K562 (cell line): ENCODE measurements around the gene TRAPPC13. TPM values are rescaled to one million over a fixed set of nuclear protein-coding genes. Genes with fewer than 3 reads are reported as not detected.

Source experiments
- ATAC-seq: fragments of 200-7000 bp; cut with Tn5 transposase; 3 replicates; pipeline ENCODE4 v1.9.1; 2020; ENCODE audit warnings: moderate library complexity
- BruUV-seq: library from RNA; stranded (reverse); fragments of 400-500 nt; replicated peaks from 2 replicates; lab custom pipeline; 2021; lab: Mats Ljungman, UMichigan
- CTCF ChIA-PET: fragments of 300-600 bp; formaldehyde crosslinking; extraction: SDS; loops from one replicate; lab custom pipeline; 2021; ENCODE audit warnings: low intra/inter-chr PET ratio; lab: Yijun Ruan, JAX
- POLR2A ChIA-PET: fragments of 300-600, 350-650 bp; sonication (Branson Sonifier 250); formaldehyde crosslinking; extraction: SDS; loops from one replicate; lab custom pipeline; 2021; ENCODE audit warnings: antibody characterized with exemption, inconsistent platforms; lab: Yijun Ruan, JAX
- DNase-seq, 4 experiments: peaks; one replicate each; pipeline versions ENCODE4 v3.0.0 to v3.0.0-alpha.2; 2011 to 2018; ENCODE audit warnings: low spot score in 3 of 4, mixed read lengths in 3 of 4; ENCODE audit errors: extremely low read depth in 1 of 4
- FAIRE-seq: peaks from 2 replicates; lab custom pipeline; 2011; peaks lifted over from hg19 to GRCh38; lab: Jason Lieb, UNC
- H2AFZ ChIP-seq: 2 replicates; pipeline ENCODE4 v1.6.0; 2011; ENCODE audit warnings: low read depth, low read length, control low read depth, inconsistent platforms
- H3K27ac ChIP-seq: fragments of 200-600 bp; 3 replicates; pipeline ENCODE4 v1.8.0; 2011; ENCODE audit warnings: low read depth, mild to moderate bottlenecking, control low read depth, inconsistent platforms, low read length, moderate library complexity, mixed read lengths; ENCODE audit errors: extremely low read depth
- H3K27me3 ChIP-seq, 2 experiments: fragments of 300-600 bp in 1 of 2; 2 replicates in 1 of 2; 3 replicates in 1 of 2; pipeline versions ENCODE4 v1.6.0 to v1.8.0; 2011; ENCODE audit warnings: inconsistent platforms in 2 of 2, low read length in 2 of 2, mild to moderate bottlenecking in 1 of 2, mixed read lengths in 1 of 2, moderate library complexity in 1 of 2; ENCODE audit not compliant: control insufficient read depth in 2 of 2, insufficient read depth in 2 of 2
- H3K36me3 ChIP-seq: fragments of 300-600 bp; 3 replicates; pipeline ENCODE4 v1.8.0; 2011; ENCODE audit warnings: mild to moderate bottlenecking, low read length, inconsistent platforms; ENCODE audit not compliant: control insufficient read depth, insufficient read depth
- H3K4me1 ChIP-seq, 2 experiments: fragments of 200-600 bp in 1 of 2; replicated peaks in 1 of 2; 2 replicates in 1 of 2; 3 replicates in 1 of 2; pipeline versions ENCODE4 v1.5.1 to v1.8.0; 2011; ENCODE audit warnings: inconsistent platforms in 2 of 2, low read length in 2 of 2, mild to moderate bottlenecking in 1 of 2, mixed read lengths in 1 of 2, moderate library complexity in 1 of 2; ENCODE audit not compliant: control insufficient read depth in 2 of 2, insufficient read depth in 2 of 2
- H3K4me2 ChIP-seq: 2 replicates; pipeline ENCODE4 v1.6.1; 2011; ENCODE audit warnings: low read length, control low read depth, inconsistent platforms, mixed read lengths; ENCODE audit not compliant: insufficient read depth
- H3K4me3 ChIP-seq: fragments of 200-600 bp; sonication (generic), shearing (Covaris generic); 2 replicates; pipeline ENCODE4 v1.5.1; 2016; ENCODE audit warnings: control low read depth, inconsistent platforms
- H3K79me2 ChIP-seq: fragments of 200-600 bp; 3 replicates; pipeline ENCODE4 v1.8.0; 2011; ENCODE audit warnings: low read length, inconsistent platforms; ENCODE audit not compliant: control insufficient read depth, insufficient read depth
- H3K9ac ChIP-seq, 2 experiments: 2 replicates each; pipeline versions ENCODE4 v1.6.0 to v1.6.1; 2011; ENCODE audit warnings: low read depth in 2 of 2, low read length in 2 of 2, control low read depth in 1 of 2, inconsistent platforms in 1 of 2, mild to moderate bottlenecking in 1 of 2, mixed read lengths in 1 of 2; ENCODE audit not compliant: insufficient read depth in 1 of 2
- H3K9me1 ChIP-seq: one replicate; pipeline ENCODE4 v1.6.0; 2011; ENCODE audit warnings: inconsistent platforms, mild to moderate bottlenecking, low read length, moderate library complexity; ENCODE audit not compliant: control insufficient read depth, insufficient read depth
- H3K9me3 ChIP-seq: replicated peaks from 2 replicates; pipeline ENCODE4 v1.5.1; 2011; ENCODE audit warnings: low read depth, low read length, inconsistent platforms; ENCODE audit not compliant: control insufficient read depth, insufficient read depth
- H4K20me1 ChIP-seq: replicated peaks from 2 replicates; pipeline ENCODE4 v1.6.1; 2011; ENCODE audit warnings: low read length, inconsistent platforms, mixed read lengths; ENCODE audit not compliant: control insufficient read depth, insufficient read depth
- CCNT2 ChIP-seq: IDR thresholded peaks from 2 replicates; pipeline ENCODE4 v1.6.1; 2011; ENCODE audit warnings: borderline replicate concordance, low read depth, mild to moderate bottlenecking, moderate library complexity, mixed read lengths, low read length; ENCODE audit not compliant: insufficient read length; ENCODE audit errors: extremely low read depth
- KHSRP ChIP-seq: fragments of 450-650 bp; IDR thresholded peaks from 2 replicates; pipeline ENCODE4 v1.6.1; 2017
- MEF2A ChIP-seq: IDR thresholded peaks from 2 replicates; pipeline ENCODE4 v1.6.1; 2011; ENCODE audit warnings: low read depth, mild to moderate bottlenecking, low read length, moderate library complexity; ENCODE audit not compliant: control insufficient read depth
- MEF2D ChIP-seq: conservative IDR thresholded peaks from 2 replicates; pipeline ENCODE4 v1.6.1; 2016; ENCODE audit warnings: low read depth, missing genetic modification characterization, missing compliant biosample characterization
- POLR2AphosphoS2 ChIP-seq: IDR thresholded peaks from 2 replicates; pipeline ENCODE4 v1.6.1; 2012; ENCODE audit warnings: low read length, improper control_type of control experiment
- SMARCB1 ChIP-seq: IDR thresholded peaks from 2 replicates; pipeline ENCODE4 v1.6.1; 2011; ENCODE audit warnings: improper control_type of control experiment, low read depth; ENCODE audit not compliant: insufficient read length
- TEAD1 ChIP-seq, 2 experiments: fragments of 450-650 bp in 1 of 2; sonication (generic) in 1 of 2; formaldehyde crosslinking; IDR thresholded peaks; 2 replicates each; pipeline versions ENCODE4 v1.4.0 to v1.8.0; 2020 to 2022; ENCODE audit warnings: mild to moderate bottlenecking in 2 of 2, missing genetic modification reagents in 1 of 2
- TSHZ1 ChIP-seq: fragments of 250-450 bp; sonication (Bioruptor Pico); IDR thresholded peaks from 2 replicates; pipeline ENCODE4 v1.4.0; 2020; ENCODE audit warnings: mild to moderate bottlenecking, moderate library complexity
- ZBTB17 ChIP-seq: fragments of 450-650 bp; formaldehyde crosslinking; IDR thresholded peaks from 2 replicates; pipeline ENCODE4 v1.4.0; 2020; ENCODE audit warnings: mild to moderate bottlenecking
- ZNF184 ChIP-seq: sonication (generic); formaldehyde crosslinking; IDR thresholded peaks from 2 replicates; pipeline ENCODE4 v1.5.0; 2020; ENCODE audit warnings: missing genetic modification reagents
- ZNF449 ChIP-seq: fragments of 250-450 bp; sonication (Bioruptor Pico); IDR thresholded peaks from 2 replicates; pipeline ENCODE4 v1.8.0; 2022; ENCODE audit warnings: moderate library complexity, mild to moderate bottlenecking, inconsistent platforms
- ZNF586 ChIP-seq: fragments of 450-650 bp; formaldehyde crosslinking; conservative IDR thresholded peaks from 2 replicates; pipeline ENCODE4 v1.4.0; 2020; ENCODE audit warnings: mild to moderate bottlenecking, moderate library complexity
- ZNF785 ChIP-seq: fragments of 250-450 bp; sonication (Bioruptor Pico); IDR thresholded peaks from 2 replicates; pipeline ENCODE4 v1.4.0; 2020; ENCODE audit warnings: mild to moderate bottlenecking
- WGBS: fragments of 100-300 bp; shearing (Covaris generic); methylation state at CpG from one replicate; pipeline ENCODE4 v1.1.6; 2016; ENCODE audit warnings: low coverage, mixed read lengths; ENCODE audit not compliant: insufficient coverage; ENCODE audit errors: missing lambda C conversion rate; 5-methylcytosine and 5-hydroxymethylcytosine counted together
- in situ Hi-C: fragments of 300-500 bp; cut with MboI; formaldehyde crosslinking; loops from 4 replicates; pipeline ENCODE4 v1.15.0; 2018; ENCODE audit warnings: inconsistent platforms, mixed read lengths
- intact Hi-C: fragments of 100-400 bp; cut with micrococcal nuclease; formaldehyde crosslinking; loops from 2 replicates; pipeline ENCODE4 v1.14.2; 2022
- polyA plus RNA-seq, 8 experiments: library from polyadenylated mRNA; depleted of rRNA in 4 of 8; stranded (reverse) in 5 of 8; unstranded in 3 of 8; fragments of >200 nt; fragmentation: Nextera tagmentation in 2 of 8; fragmentation: Illumina TruSeq in 1 of 8; extraction: Ambion mirVana in 2 of 8; extraction: Trizol in 1 of 8; gene quantifications; 2 replicates each; pipeline versions ENCODE4 v1.2.1 to v1.2.3, GENCODE V29; 2011 to 2014; ENCODE audit warnings: inconsistent platforms in 1 of 8, missing spikeins in 1 of 8
- total RNA-seq, 7 experiments: library from RNA; depleted of rRNA in 6 of 7; stranded (reverse); fragments of >200 nt in 6 of 7; fragmentation: Illumina TruSeq in 2 of 7; extraction: Trizol in 2 of 7; gene quantifications; 2 replicates each; pipeline versions ENCODE4 v1.2.1 to v1.2.3, GENCODE V29; 2011 to 2021; ENCODE audit warnings: low replicate concordance in 1 of 7
- TF ChIP-seq, protein P1 (sequence below): fragments of 250-450 bp; sonication (Bioruptor Pico); IDR thresholded peaks from 2 replicates; pipeline ENCODE4 v1.5.0; 2021; ENCODE audit warnings: mild to moderate bottlenecking, moderate library complexity

The TRAPPC13 gene
- total and polyA plus RNA-seq, 9 of the 15 experiments (the other 6 are each of a cell fraction or from before 2014, with no cell fraction given): 16.2 to 43.8 (median 24.0) TPM

DNA sequence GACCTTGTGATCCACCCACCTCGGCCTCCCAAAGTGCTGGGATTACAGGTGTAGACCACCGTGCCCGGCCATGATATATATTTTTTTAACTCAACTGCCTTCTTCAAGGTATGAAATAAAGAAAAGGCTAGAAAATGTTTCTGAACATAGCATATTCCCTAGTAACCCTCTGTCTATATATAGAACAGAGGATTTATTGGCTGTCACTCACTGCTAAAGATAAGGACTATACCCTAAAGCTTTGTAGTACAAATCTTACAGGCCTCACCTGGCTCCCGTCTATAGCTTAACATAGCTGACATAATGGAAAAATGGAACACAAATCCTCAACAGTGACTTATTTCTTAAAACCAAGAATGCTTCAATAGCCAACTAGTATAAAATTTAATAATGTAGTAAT lies 82.8 kb downstream of the TRAPPC13 start (continued):
- no peak for TF ChIP-seq TSHZ1 (CRISPR knock-in tag)
- no peak for TF ChIP-seq POLR2AphosphoS2
- no peak for TF ChIP-seq KHSRP
- TF ChIP-seq ZNF184 (CRISPR knock-in tag): no peak
- peak; percentile 93 for TF ChIP-seq MEF2A
- peak; percentile 84 for TF ChIP-seq MEF2D (tag)

DNA sequence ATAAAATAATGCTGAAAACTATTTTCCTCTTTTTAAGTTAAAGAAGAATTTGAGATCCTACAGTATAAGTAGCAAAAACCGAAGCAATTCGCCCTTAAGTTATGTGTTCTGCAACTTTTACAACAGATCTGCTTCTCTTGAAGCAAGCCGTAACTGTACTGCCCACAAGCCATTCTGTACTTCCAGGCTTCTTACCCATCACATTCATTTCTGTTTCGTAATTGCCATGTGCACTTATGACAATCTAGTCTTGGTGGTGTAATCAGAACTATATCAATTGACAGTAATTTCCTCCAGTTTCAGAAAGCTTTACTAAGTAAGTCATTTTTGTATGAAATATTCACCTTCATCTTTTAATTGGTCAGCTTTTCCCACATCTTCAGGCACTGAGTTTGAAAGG lies 83.3 kb downstream of the TRAPPC13 start:
- Histone ChIP-seq H3K4me1 (peaks cover 0 to 4% of the 10 kb centered on the region in 2 experiments; a peak in 1 of 5 replicates), H3K4me3 (no peak overlapping the region), H3K9me3 (no peaks in the 10 kb centered on the region), H3K27ac (no peak overlapping the region), H3K9ac (no peak overlapping the region), H4K20me1 (no peaks in the 10 kb centered on the region), H3K4me2 (no peak overlapping the region), H2AFZ (no peak overlapping the region), H3K27me3 (no peaks in the 10 kb centered on the region), H3K9me1 (no peaks in the 10 kb centered on the region), H3K36me3 (peaks cover 16% of the 10 kb centered on the region; the same call in 2 of the 3 replicates), H3K79me2 (no peaks in the 10 kb centered on the region)
- 91% methylated on average over 4 of the region's 4 CpGs for WGBS
- no peak for ATAC-seq
- intact Hi-C loops (no loop called here), in situ Hi-C loops (no loop called here)
- no peak for DNase-seq
- ChIA-PET CTCF (no interaction called here), POLR2A (interaction anchor here (0.9 to 2.1 kb wide), 3 partner anchors 13 to 32 kb away, joined by 4 to 14 read pairs (median 5); partner anchors contain the start of genes NLN and SGTB)
- FAIRE-seq: peak; percentile 32
- TF ChIP-seq SMARCB1: no peak
- no peak for TF ChIP-seq ZNF586 (CRISPR knock-in tag)
- TF ChIP-seq, protein P1, sequence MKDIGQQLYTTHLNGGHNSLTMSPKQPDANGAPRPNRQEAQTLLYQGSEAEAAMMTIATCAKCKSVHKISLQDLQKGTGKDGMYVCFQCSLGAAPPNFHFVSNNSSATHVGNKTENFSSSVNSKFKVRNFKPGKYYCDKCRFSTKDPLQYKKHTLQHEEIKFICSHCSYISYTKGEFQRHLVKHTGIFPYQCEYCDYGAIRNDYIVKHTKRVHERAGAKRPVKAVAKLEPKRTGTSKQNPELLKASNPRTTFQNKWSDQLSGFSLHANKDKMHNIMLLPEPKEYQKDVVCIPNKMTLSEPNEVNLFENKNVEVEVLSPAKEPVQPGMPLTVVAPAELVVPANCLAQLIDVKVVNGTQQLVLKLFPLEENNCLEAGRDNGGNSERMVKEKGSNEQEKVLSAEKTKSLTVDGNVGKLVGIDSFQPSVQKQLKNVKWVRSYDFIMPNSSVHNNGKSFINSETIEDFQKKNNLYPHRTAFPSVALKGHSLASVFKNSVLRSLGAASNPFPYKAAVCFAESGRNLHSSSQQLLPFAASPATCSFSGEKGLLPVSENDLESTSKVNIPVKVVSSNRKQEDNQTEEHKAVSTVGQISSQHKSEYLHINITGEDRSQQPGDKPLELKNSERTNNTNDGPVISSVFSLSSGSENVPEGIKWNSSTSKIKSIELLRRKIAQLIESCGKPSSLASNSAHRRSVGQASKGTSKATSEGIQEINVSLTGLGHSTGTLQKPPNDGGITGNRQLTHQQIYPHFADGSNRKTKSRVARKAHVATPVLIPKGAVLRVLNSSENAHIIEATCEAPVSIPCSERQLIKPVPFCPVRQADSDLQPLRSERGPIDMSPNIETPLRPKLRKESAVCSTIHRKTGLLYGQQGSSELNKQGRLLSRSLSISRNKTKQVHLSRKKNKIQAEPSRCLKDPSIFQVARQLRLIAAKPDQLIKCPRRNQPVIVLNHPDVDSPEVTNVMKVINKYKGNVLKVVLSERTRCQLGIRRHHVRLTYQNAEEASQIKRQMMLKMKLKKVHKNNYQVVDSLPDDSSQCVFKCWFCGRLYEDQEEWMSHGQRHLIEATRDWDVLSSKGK (CRISPR knock-in tag): no peak
- no peak for TF ChIP-seq ZNF785 (CRISPR knock-in tag)
- TF ChIP-seq ZBTB17 (CRISPR knock-in tag): no peak
- TF ChIP-seq CCNT2: no peak
- no peak for TF ChIP-seq ZNF449 (CRISPR knock-in tag)
- TF ChIP-seq TEAD1 (CRISPR knock-in tag; IDR thresholded peaks at IDR 0.05): no peak
- no TSS peak for BruUV-seq
